Measurements from ENCODE around the gene MAP3K5.
"Not testable (repeated sequence)": the region's sequence is repeated elsewhere in the genome, so short reads cannot be mapped to it uniquely, and the experiment has no call there.

The MAP3K5 gene

DNA sequence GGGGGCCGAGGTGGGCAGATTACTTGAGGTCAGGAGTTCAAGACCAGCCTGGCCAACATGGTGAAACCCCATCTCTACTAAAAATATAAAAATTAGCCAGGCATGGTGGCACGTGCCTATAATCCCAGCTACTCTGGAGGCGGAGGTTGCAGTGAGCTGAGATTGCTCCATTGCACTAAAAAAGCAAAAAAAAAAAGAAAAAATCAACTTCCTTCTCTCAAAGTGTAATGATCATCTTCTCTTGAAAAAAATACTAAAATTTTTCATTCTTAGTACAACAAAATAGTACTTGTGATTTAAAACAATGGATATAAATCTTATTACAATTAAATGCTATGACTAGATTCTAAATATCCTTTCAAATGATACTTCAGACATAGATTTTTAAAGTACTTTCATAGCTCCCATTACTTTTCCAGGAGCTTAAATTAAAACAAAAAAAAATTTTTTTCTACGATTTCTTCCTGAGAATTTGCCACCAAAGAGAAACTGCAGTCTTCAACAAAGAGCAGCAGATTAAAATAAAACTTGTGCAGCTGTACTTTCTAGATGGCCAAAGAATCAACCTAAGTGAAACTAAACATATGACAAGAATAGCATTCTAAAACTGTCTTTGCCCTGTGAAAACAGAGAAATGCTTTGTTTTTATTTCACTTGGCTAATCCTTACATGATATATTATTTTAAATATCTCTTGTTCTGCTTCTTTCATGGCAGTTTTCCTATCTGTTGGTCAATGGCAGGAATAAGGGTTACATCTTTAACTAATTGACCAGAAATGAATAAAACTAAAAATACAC, 75.2 kb downstream of the MAP3K5 start:
- no peak overlapping the region for H3K4me2 ChIP-seq (ENCODE audit: low read length, poor library complexity, severe bottlenecking)
- H2AFZ ChIP-seq (ENCODE audit: low read depth, low read length) = no peak overlapping the region
- H3K27ac ChIP-seq (ENCODE audit: low read length, poor library complexity, severe bottlenecking) = no peak overlapping the region
- H2BK15ac ChIP-seq (ENCODE audit: low read depth, poor library complexity, severe bottlenecking) = no peak overlapping the region
- no peak overlapping the region for H2BK5ac ChIP-seq (ENCODE audit: low read depth, low read length, poor library complexity, severe bottlenecking)
- no peaks in the 10 kb centered on the region for H3K27me3 ChIP-seq (ENCODE audit: control insufficient read depth in 1 of 2, insufficient read depth in 1 of 2, low read length in 2 of 2)
- no peak overlapping the region for H3K23ac ChIP-seq (ENCODE audit: low read length in 2 of 2)
- peaks cover 6% of the 10 kb centered on the region for H3K79me1 ChIP-seq (replicated peaks; ENCODE audit: low read length, poor library complexity, severe bottlenecking)
- H2BK12ac ChIP-seq (ENCODE audit: low read length in 2 of 2) = no peak overlapping the region
- no peak overlapping the region for H3K14ac ChIP-seq (ENCODE audit: low read length in 2 of 2)
- peaks cover 1% of the 10 kb centered on the region for H3K4me1 ChIP-seq (ENCODE audit: control insufficient read depth, insufficient read depth, low read depth, low read length)
- WGBS = 90% methylated on average over 4 of the region's 4 CpGs
- no peak overlapping the region for H4K91ac ChIP-seq (ENCODE audit: low read length)
- no peak overlapping the region for H2AK5ac ChIP-seq (ENCODE audit: low read length, severe bottlenecking)
- no peak overlapping the region for H2BK120ac ChIP-seq (ENCODE audit: low read depth, low read length)
- H3K9me3 ChIP-seq (ENCODE audit: control insufficient read depth, low read length) = no peaks in the 10 kb centered on the region
- no peak overlapping the region for H3K18ac ChIP-seq (ENCODE audit: low read depth in 1 of 2, low read length in 2 of 2)
- H3K4ac ChIP-seq (ENCODE audit: low read depth in 1 of 2, low read length in 2 of 2) = no peak overlapping the region
- H3K4me3 ChIP-seq (ENCODE audit: insufficient read depth in 1 of 2, low read depth in 1 of 2, low read length in 2 of 2) = no peak overlapping the region
- DNase-seq = no peak
- H3K36me3 ChIP-seq (ENCODE audit: control insufficient read depth in 1 of 2, insufficient read depth in 2 of 2, low read depth in 1 of 2, low read length in 2 of 2) = no peaks in the 10 kb centered on the region
- H4K8ac ChIP-seq (ENCODE audit: low read length) = no peak overlapping the region
- H3K9ac ChIP-seq (ENCODE audit: low read length) = peak overlapping the region; percentile 55

DNA sequence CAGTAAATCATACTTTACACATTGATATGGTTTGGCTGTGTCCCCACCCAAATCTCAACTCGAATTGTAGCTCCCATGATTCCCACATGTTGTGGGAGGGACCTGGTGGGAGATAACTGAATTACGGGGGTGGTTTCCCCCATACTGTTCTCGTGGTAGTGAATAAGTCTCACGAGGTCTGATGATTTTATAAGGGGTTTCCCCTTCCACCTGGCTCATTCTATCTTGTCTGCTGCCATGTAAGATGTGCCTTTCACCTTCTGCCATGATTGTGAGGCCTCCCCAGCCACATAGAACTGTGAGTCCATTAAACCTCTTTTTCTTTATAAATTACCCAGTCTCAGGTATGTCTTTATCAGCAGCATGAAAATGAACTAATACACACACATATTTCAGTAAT, 79.6 kb downstream of the MAP3K5 start:
- H3K18ac ChIP-seq (ENCODE audit: low read depth in 1 of 2, low read length in 2 of 2); H3K4me3 ChIP-seq (ENCODE audit: insufficient read depth in 1 of 2, low read depth in 1 of 2, low read length in 2 of 2); H3K9ac ChIP-seq (ENCODE audit: low read length); H3K27me3 ChIP-seq (ENCODE audit: control insufficient read depth in 1 of 2, insufficient read depth in 1 of 2, low read length in 2 of 2); DNase-seq; H3K14ac ChIP-seq (ENCODE audit: low read length in 2 of 2); H3K79me1 ChIP-seq (replicated peaks; ENCODE audit: low read length, poor library complexity, severe bottlenecking); H4K8ac ChIP-seq (ENCODE audit: low read length); H3K4ac ChIP-seq (ENCODE audit: low read depth in 1 of 2, low read length in 2 of 2); H2BK15ac ChIP-seq (ENCODE audit: low read depth, poor library complexity, severe bottlenecking); H2AK5ac ChIP-seq (ENCODE audit: low read length, severe bottlenecking); H4K91ac ChIP-seq (ENCODE audit: low read length); H3K4me1 ChIP-seq (ENCODE audit: control insufficient read depth, insufficient read depth, low read depth, low read length); H2BK5ac ChIP-seq (ENCODE audit: low read depth, low read length, poor library complexity, severe bottlenecking); H3K27ac ChIP-seq (ENCODE audit: low read length, poor library complexity, severe bottlenecking); H3K23ac ChIP-seq (ENCODE audit: low read length in 2 of 2); H3K36me3 ChIP-seq (ENCODE audit: control insufficient read depth in 1 of 2, insufficient read depth in 2 of 2, low read depth in 1 of 2, low read length in 2 of 2); H3K4me2 ChIP-seq (ENCODE audit: low read length, poor library complexity, severe bottlenecking); H2BK120ac ChIP-seq (ENCODE audit: low read depth, low read length); H2BK12ac ChIP-seq (ENCODE audit: low read length in 2 of 2); H2AFZ ChIP-seq (ENCODE audit: low read depth, low read length); H3K9me3 ChIP-seq (ENCODE audit: control insufficient read depth, low read length): not testable (repeated sequence)
- 84% methylated on average over 4 of the region's 4 CpGs for WGBS

DNA sequence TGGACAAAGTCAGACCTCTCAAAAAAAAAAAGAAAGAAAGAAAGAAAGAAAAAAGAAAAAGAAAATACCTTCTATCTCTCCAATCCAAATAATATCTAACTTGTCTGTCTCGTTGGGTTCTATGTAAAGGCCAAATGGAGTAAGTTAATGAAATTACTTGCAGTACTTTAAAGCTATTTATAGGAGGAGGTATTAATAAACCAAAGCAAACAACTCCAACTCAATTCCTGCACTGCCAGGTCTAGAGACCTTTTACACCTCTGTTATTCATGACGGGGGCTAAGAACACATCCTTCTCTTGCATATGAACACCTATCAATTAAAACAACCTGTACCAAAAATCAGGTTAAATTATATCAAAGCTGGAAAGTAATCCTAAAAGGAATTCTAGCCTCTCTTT, 80.6 kb downstream of the MAP3K5 start:
- peaks cover 8% of the 10 kb centered on the region for H3K79me1 ChIP-seq (replicated peaks; ENCODE audit: low read length, poor library complexity, severe bottlenecking)
- no peak overlapping the region for H4K8ac ChIP-seq (ENCODE audit: low read length)
- 100% methylated on average over 1 of the region's 2 CpGs for WGBS
- no peak overlapping the region for H3K4ac ChIP-seq (ENCODE audit: low read depth in 1 of 2, low read length in 2 of 2)
- H2AK5ac ChIP-seq (ENCODE audit: low read length, severe bottlenecking) = no peak overlapping the region
- no peak overlapping the region for H3K14ac ChIP-seq (ENCODE audit: low read length in 2 of 2)
- DNase-seq = no peak
- no peaks in the 10 kb centered on the region for H3K4me1 ChIP-seq (ENCODE audit: control insufficient read depth, insufficient read depth, low read depth, low read length)
- no peak overlapping the region for H2BK120ac ChIP-seq (ENCODE audit: low read depth, low read length)
- H2AFZ ChIP-seq (ENCODE audit: low read depth, low read length) = no peak overlapping the region
- no peak overlapping the region for H2BK5ac ChIP-seq (ENCODE audit: low read depth, low read length, poor library complexity, severe bottlenecking)
- H4K91ac ChIP-seq (ENCODE audit: low read length) = no peak overlapping the region
- no peak overlapping the region for H3K18ac ChIP-seq (ENCODE audit: low read depth in 1 of 2, low read length in 2 of 2)
- H2BK15ac ChIP-seq (ENCODE audit: low read depth, poor library complexity, severe bottlenecking) = no peak overlapping the region
- no peaks in the 10 kb centered on the region for H3K36me3 ChIP-seq (ENCODE audit: control insufficient read depth in 1 of 2, insufficient read depth in 2 of 2, low read depth in 1 of 2, low read length in 2 of 2)
- no peaks in the 10 kb centered on the region for H3K9me3 ChIP-seq (ENCODE audit: control insufficient read depth, low read length)
- H3K4me3 ChIP-seq (ENCODE audit: insufficient read depth in 1 of 2, low read depth in 1 of 2, low read length in 2 of 2) = no peak overlapping the region
- H3K27ac ChIP-seq (ENCODE audit: low read length, poor library complexity, severe bottlenecking) = no peak overlapping the region
- no peaks in the 10 kb centered on the region for H3K27me3 ChIP-seq (ENCODE audit: control insufficient read depth in 1 of 2, insufficient read depth in 1 of 2, low read length in 2 of 2)
- no peak overlapping the region for H3K9ac ChIP-seq (ENCODE audit: low read length)
- H3K23ac ChIP-seq (ENCODE audit: low read length in 2 of 2) = no peak overlapping the region
- no peak overlapping the region for H3K4me2 ChIP-seq (ENCODE audit: low read length, poor library complexity, severe bottlenecking)
- no peak overlapping the region for H2BK12ac ChIP-seq (ENCODE audit: low read length in 2 of 2)

DNA sequence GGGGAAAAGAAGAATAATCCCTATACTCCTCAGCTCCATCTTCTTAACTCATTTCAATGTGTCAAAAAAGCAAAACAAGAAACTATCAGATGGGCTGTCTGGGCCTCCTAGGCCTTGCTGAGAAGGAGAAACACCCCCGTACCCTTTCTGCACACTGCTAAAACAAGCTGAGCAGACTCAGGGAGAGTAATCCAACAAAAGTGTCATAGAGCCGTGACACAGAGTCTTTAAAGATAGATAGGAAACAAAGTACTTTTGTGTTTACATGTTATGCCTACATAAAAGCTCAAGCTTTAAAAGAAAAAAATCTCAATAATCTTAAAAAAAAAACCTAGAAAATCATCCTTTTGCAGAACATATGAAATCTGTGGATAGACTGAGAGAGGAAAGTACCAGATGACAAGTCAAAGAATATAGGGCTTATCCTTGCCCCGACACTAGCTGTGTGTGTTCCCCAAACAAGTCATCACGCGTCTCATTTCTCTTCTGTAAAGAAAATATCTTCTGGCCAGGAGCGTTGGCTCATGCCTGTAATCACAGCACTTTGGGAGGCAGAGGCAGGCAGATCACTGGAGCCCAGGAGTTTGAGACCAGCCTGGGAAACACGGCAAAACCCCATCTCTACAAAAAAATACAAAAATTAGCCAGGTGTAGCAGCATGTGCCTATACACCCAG, 81.3 kb downstream of the MAP3K5 start:
- H3K18ac ChIP-seq (ENCODE audit: low read depth in 1 of 2, low read length in 2 of 2) = no peak overlapping the region
- H3K36me3 ChIP-seq (ENCODE audit: control insufficient read depth in 1 of 2, insufficient read depth in 2 of 2, low read depth in 1 of 2, low read length in 2 of 2) = no peaks in the 10 kb centered on the region
- no peak for DNase-seq
- H3K27me3 ChIP-seq (ENCODE audit: control insufficient read depth in 1 of 2, insufficient read depth in 1 of 2, low read length in 2 of 2) = no peaks in the 10 kb centered on the region
- no peak overlapping the region for H2BK12ac ChIP-seq (ENCODE audit: low read length in 2 of 2)
- no peak overlapping the region for H3K4ac ChIP-seq (ENCODE audit: low read depth in 1 of 2, low read length in 2 of 2)
- no peaks in the 10 kb centered on the region for H3K4me1 ChIP-seq (ENCODE audit: control insufficient read depth, insufficient read depth, low read depth, low read length)
- no peak overlapping the region for H3K23ac ChIP-seq (ENCODE audit: low read length in 2 of 2)
- H3K9me3 ChIP-seq (ENCODE audit: control insufficient read depth, low read length) = no peaks in the 10 kb centered on the region
- H3K27ac ChIP-seq (ENCODE audit: low read length, poor library complexity, severe bottlenecking) = no peak overlapping the region
- H3K4me2 ChIP-seq (ENCODE audit: low read length, poor library complexity, severe bottlenecking) = no peak overlapping the region
- no peak overlapping the region for H4K91ac ChIP-seq (ENCODE audit: low read length)
- no peak overlapping the region for H2BK120ac ChIP-seq (ENCODE audit: low read depth, low read length)
- no peak overlapping the region for H4K8ac ChIP-seq (ENCODE audit: low read length)
- H2BK5ac ChIP-seq (ENCODE audit: low read depth, low read length, poor library complexity, severe bottlenecking) = no peak overlapping the region
- H3K14ac ChIP-seq (ENCODE audit: low read length in 2 of 2) = no peak overlapping the region
- H3K9ac ChIP-seq (ENCODE audit: low read length) = no peak overlapping the region
- no peak overlapping the region for H2AFZ ChIP-seq (ENCODE audit: low read depth, low read length)
- H3K4me3 ChIP-seq (ENCODE audit: insufficient read depth in 1 of 2, low read depth in 1 of 2, low read length in 2 of 2) = no peak overlapping the region
- WGBS = 94% methylated on average over 5 of the region's 7 CpGs
- H3K79me1 ChIP-seq (replicated peaks; ENCODE audit: low read length, poor library complexity, severe bottlenecking) = peaks cover 9% of the 10 kb centered on the region
- H2BK15ac ChIP-seq (ENCODE audit: low read depth, poor library complexity, severe bottlenecking) = no peak overlapping the region
- H2AK5ac ChIP-seq (ENCODE audit: low read length, severe bottlenecking) = no peak overlapping the region
